Keratinocyte (primary cell): ENCODE results near the gene GPR37. TPM values are rescaled to one million over a fixed set of nuclear protein-coding genes. Genes with fewer than 3 reads are reported as not detected.

Experiments
- DNase-seq: peaks from one replicate; pipeline ENCODE4 v3.0.0-alpha.2; 2011; ENCODE audit warnings: low read depth, missing footprints, low spot score
- FAIRE-seq: peaks from 2 replicates; lab custom pipeline; 2011; peaks lifted over from hg19 to GRCh38; lab: Jason Lieb, UNC
- H2AFZ ChIP-seq: 2 replicates; pipeline ENCODE4 v1.6.0; 2012; ENCODE audit warnings: low read length, control low read depth, inconsistent platforms; ENCODE audit not compliant: control insufficient read depth
- H3K27ac ChIP-seq: 2 replicates; pipeline ENCODE4 v1.5.1; 2011; ENCODE audit warnings: low read length; ENCODE audit not compliant: control insufficient read depth, insufficient read depth
- H3K27me3 ChIP-seq: 3 replicates; pipeline ENCODE4 v1.6.0; 2011; ENCODE audit warnings: low read length; ENCODE audit not compliant: control insufficient read depth, insufficient read depth; ENCODE audit errors: extremely low read depth
- H3K36me3 ChIP-seq, 2 experiments: 2 replicates in 1 of 2; 3 replicates in 1 of 2; pipeline ENCODE4 v1.5.1; 2011; ENCODE audit warnings: low read length in 2 of 2, mild to moderate bottlenecking in 1 of 2; ENCODE audit not compliant: control insufficient read depth in 2 of 2, insufficient read depth in 2 of 2; ENCODE audit errors: extremely low read depth in 1 of 2
- H3K4me1 ChIP-seq: 3 replicates; pipeline ENCODE4 v1.5.1; 2011; ENCODE audit warnings: low read length; ENCODE audit not compliant: control insufficient read depth, insufficient read depth; ENCODE audit errors: extremely low read depth
- H3K4me2 ChIP-seq: 3 replicates; pipeline ENCODE4 v1.6.0; 2011; ENCODE audit warnings: low read depth, low read length; ENCODE audit not compliant: control insufficient read depth, insufficient read depth; ENCODE audit errors: extremely low read depth
- H3K4me3 ChIP-seq, 3 experiments: fragments of 200-600 bp in 1 of 3; sonication (generic) in 1 of 3; 2 replicates in 2 of 3; 3 replicates in 1 of 3; pipeline ENCODE4 v1.5.1; 2011 to 2016; ENCODE audit warnings: low read length in 3 of 3, mild to moderate bottlenecking in 3 of 3, control low read depth in 2 of 3, inconsistent platforms in 1 of 3, low read depth in 1 of 3, mixed read lengths in 1 of 3, mixed run types in 1 of 3, moderate library complexity in 1 of 3; ENCODE audit not compliant: control insufficient read depth in 2 of 3, insufficient read depth in 2 of 3; ENCODE audit errors: extremely low read depth in 1 of 3
- H3K79me2 ChIP-seq: 2 replicates; pipeline ENCODE4 v1.6.0; 2012; ENCODE audit warnings: low read length; ENCODE audit not compliant: control insufficient read depth, insufficient read depth
- H3K9ac ChIP-seq: 3 replicates; pipeline ENCODE4 v1.6.0; 2011; ENCODE audit warnings: low read length; ENCODE audit not compliant: control insufficient read depth, insufficient read depth; ENCODE audit errors: extremely low read depth
- H3K9me1 ChIP-seq: 3 replicates; pipeline ENCODE4 v1.6.0; 2011; ENCODE audit warnings: low read length; ENCODE audit not compliant: control insufficient read depth, insufficient read depth; ENCODE audit errors: extremely low read depth
- H3K9me3 ChIP-seq: 2 replicates; pipeline ENCODE4 v1.5.1; 2012; ENCODE audit warnings: low read depth, low read length; ENCODE audit not compliant: control insufficient read depth
- H4K20me1 ChIP-seq: 3 replicates; pipeline ENCODE4 v1.6.0; 2011; ENCODE audit warnings: low read length; ENCODE audit not compliant: control insufficient read depth, insufficient read depth; ENCODE audit errors: extremely low read depth
- CTCF ChIP-seq, 3 experiments: IDR thresholded peaks in 1 of 3; conservative IDR thresholded peaks in 1 of 3; optimal IDR thresholded peaks in 1 of 3; 2 replicates in 2 of 3; 3 replicates in 1 of 3; pipeline versions ENCODE3 to v1.5.1; 2011; ENCODE audit warnings: low read length in 3 of 3, mild to moderate bottlenecking in 3 of 3, moderate library complexity in 2 of 3, control low read depth in 1 of 3, inconsistent platforms in 1 of 3; ENCODE audit not compliant: insufficient read depth in 2 of 3; ENCODE audit errors: extremely low read depth in 1 of 3
- EZH2 ChIP-seq: IDR thresholded peaks from one replicate; pipeline ENCODE4 v1.6.1; 2012; ENCODE audit warnings: inconsistent platforms, mild to moderate bottlenecking, low read length, moderate library complexity
- dilution Hi-C: fragments of 300-500 bp; cut with MboI; formaldehyde crosslinking; loops from one replicate; pipeline ENCODE4 v1.7.0; 2020; ENCODE audit warnings: low sequenced_read_pairs; ENCODE audit not compliant: extremely low pct_ligation_motif_present
- polyA plus RNA-seq, 5 experiments: library from polyadenylated mRNA; depleted of rRNA in 3 of 5; stranded (reverse) in 3 of 5; stranded (forward) in 1 of 5; unstranded in 1 of 5; fragments of >200 nt; gene quantifications; 1 replicate in 1 of 5; 2 replicates in 3 of 5; 3 replicates in 1 of 5; pipeline versions ENCODE4 v1.2.1 to v1.2.3, GENCODE V29; 2011 to 2012; ENCODE audit warnings: missing spikeins in 2 of 5, low read depth in 1 of 5, low replicate concordance in 1 of 5

GPR37 gene
- polyA plus RNA-seq, 1 donor (not counting 4 experiments of a cell fraction or from before 2014, with no cell fraction given) = 0.58 TPM

DNA sequence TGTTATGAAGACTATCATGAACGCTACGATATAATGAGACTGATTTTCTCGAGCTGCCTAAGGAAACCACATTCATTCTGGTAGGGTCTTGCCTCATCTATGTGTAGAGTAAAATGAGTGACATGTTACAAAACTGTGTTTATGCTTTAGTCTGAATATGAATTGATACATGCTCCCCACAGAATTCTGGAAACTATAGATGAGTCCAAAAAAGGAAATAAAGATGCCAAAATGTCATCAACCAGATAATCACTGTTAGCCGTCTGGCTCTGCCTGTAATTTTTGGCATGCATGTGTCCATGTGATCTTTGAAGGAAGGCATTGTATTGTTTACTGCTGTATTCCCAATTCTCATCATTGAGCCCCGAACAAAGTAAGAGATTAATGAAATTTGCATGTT lies 42.6 kb upstream of the GPR37 start:
- Histone ChIP-seq H2AFZ (no peak overlapping the region), H3K4me3 (no peak overlapping the region), H3K4me2 (no peak overlapping the region), H3K4me1 (no peaks in the 10 kb centered on the region), H3K27ac (no peak overlapping the region), H3K9me3 (no peaks in the 10 kb centered on the region), H3K27me3 (no peaks in the 10 kb centered on the region), H3K9me1 (no peaks in the 10 kb centered on the region), H3K9ac (no peak overlapping the region), H3K79me2 (no peaks in the 10 kb centered on the region), H4K20me1 (no peaks in the 10 kb centered on the region), H3K36me3 (no peaks in the 10 kb centered on the region)
- no peak for TF ChIP-seq CTCF (optimal IDR thresholded peaks at IDR 0.05 in 1 of 3, IDR thresholded peaks at IDR 0.05 in 1 of 3, conservative IDR thresholded peaks at IDR 0.05 in 1 of 3; ENCODE audit: extremely low read depth in 1 of 3, insufficient read depth in 2 of 3, low read length in 3 of 3)
- no peak for TF ChIP-seq EZH2
- no peak for DNase-seq
- dilution Hi-C loops = no loop called here
- no peak for FAIRE-seq

DNA sequence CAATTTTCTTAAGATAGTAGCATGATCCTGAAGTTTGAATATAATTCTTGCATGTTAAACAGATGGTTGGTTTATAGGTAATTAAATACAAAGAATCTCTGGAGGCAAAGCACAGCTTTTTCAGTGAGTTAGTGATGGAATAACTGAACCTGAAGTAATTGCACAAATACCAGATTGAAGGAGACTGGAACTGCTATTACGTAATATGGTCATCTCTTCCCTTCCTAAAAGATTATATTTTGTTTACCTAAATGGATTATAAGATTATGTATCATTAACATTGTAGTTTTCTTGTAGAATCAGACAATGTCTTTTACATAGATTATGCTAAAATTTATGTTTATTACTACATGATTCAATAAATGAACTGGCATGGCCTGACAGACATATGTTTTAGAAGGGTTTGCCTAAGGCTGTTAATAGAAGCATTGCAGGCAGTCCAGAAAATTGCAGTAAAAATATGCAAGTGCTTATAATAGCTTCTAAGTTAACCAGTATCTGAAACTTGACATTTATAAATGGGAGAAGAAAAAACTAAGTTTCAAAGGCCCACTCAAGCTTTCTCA lies 35.8 kb upstream of the GPR37 start:
- DNase-seq = no peak
- Histone ChIP-seq H3K4me2 (no peak overlapping the region), H4K20me1 (no peaks in the 10 kb centered on the region), H3K9me1 (no peaks in the 10 kb centered on the region), H3K79me2 (no peaks in the 10 kb centered on the region), H3K4me1 (no peaks in the 10 kb centered on the region), H2AFZ (no peak overlapping the region), H3K27me3 (no peaks in the 10 kb centered on the region), H3K9me3 (no peaks in the 10 kb centered on the region), H3K4me3 (no peak overlapping the region), H3K27ac (no peak overlapping the region), H3K9ac (no peak overlapping the region), H3K36me3 (no peaks in the 10 kb centered on the region)
- FAIRE-seq = no peak
- dilution Hi-C loops = no loop called here
- TF ChIP-seq CTCF (optimal IDR thresholded peaks at IDR 0.05 in 1 of 3, IDR thresholded peaks at IDR 0.05 in 1 of 3, conservative IDR thresholded peaks at IDR 0.05 in 1 of 3; ENCODE audit: extremely low read depth in 1 of 3, insufficient read depth in 2 of 3, low read length in 3 of 3) (no peak), EZH2 (no peak)
